Adrenal gland (tissue), 5 donors: ENCODE measurements around the gene STARD13.

Source experiments
- CTCF ChIP-seq, 6 experiments: fragments of 450-650 bp in 4 of 6; fragments of 200-600 bp in 2 of 6; sonication (generic) in 1 of 6; IDR thresholded peaks; 1 replicate in 5 of 6; 2 replicates in 1 of 6; pipeline versions ENCODE4 v1.5.1 to v1.8.0; 2016 to 2021; ENCODE audit warnings: antibody characterized with exemption in 6 of 6, mild to moderate bottlenecking in 2 of 6, moderate library complexity in 1 of 6
- POLR2A ChIP-seq, 2 donors: fragments of 450-650 bp; IDR thresholded peaks; one replicate each; pipeline ENCODE4 v1.6.1; 2017; ENCODE audit warnings: antibody characterized with exemption in 2 of 2, mild to moderate bottlenecking in 2 of 2, moderate library complexity in 1 of 2
- donor health status: DM: no; HTN: no; CAD: no.

GRCh38 chr13:33319859-33320258 lies 34.3 kb upstream of the STARD13 start:
- TF ChIP-seq CTCF (IDR thresholded peaks at IDR 0.05): no peak
- TF ChIP-seq POLR2A (IDR thresholded peaks at IDR 0.05): no peak
